ENCODE results near the gene EBF3.

DNA sequence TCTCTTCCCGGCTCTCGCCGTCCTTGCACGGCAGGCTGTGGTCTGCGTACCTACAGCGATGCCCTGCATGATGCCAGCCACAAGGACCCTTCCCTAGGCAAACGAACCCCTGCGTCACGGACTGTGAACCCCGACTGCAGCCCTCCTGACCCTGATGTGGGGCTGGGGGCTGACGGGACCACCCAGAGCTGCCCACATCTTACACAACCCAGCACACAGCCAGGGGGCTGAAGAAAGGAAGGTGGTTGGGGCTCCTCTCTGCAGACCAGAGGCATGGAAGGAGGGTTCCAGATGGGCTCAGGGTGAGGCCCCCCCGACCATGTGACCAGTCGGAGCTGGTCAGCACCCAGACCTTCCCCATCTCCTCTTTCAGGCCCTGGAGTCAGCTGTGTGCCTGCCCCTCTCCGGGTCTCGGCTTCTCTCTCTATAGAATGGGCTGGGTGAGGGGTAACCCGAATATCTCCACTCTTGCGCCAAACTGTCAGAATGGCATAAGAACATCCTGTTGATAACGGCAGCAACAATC, 41.4 kb downstream of the EBF3 start:
- TF ChIP-seq POLR2AphosphoS5 (IDR thresholded peaks at IDR 0.05; ENCODE audit: low read depth, low read length) = no peak
- TF ChIP-seq POLR2A (IDR thresholded peaks at IDR 0.05; ENCODE audit: low read depth, low read length) = no peak
- TF ChIP-seq TAF1 (IDR thresholded peaks at IDR 0.05; ENCODE audit: borderline replicate concordance, low read depth, low read length) = no peak

All from GM12892 (cell line).